OCI-LY1 (cell line): ENCODE data around the gene RPL36A.

Experiments used
- H2AFZ ChIP-seq: fragments of 200-600 bp; sonication (generic), shearing (Covaris generic); 2 replicates; pipeline ENCODE4 v1.6.0; 2014; ENCODE audit warnings: antibody characterized with exemption, mild to moderate bottlenecking, low read length
- H3F3A ChIP-seq: fragments of 200-600 bp; sonication (generic), shearing (Covaris generic); 2 replicates; pipeline ENCODE4 v1.6.0; 2014; ENCODE audit warnings: mild to moderate bottlenecking, antibody characterized with exemption, low read length, moderate library complexity; ENCODE audit not compliant: insufficient read depth
- H3K27ac ChIP-seq: fragments of 200-600 bp; sonication (generic); 2 replicates; pipeline ENCODE4 v1.5.1; 2014; ENCODE audit warnings: low read length, mixed run types, mild to moderate bottlenecking, low read depth; ENCODE audit not compliant: poor library complexity, severe bottlenecking
- H3K27me3 ChIP-seq: fragments of 200-600 bp; sonication (generic); 2 replicates; pipeline ENCODE4 v1.6.0; 2014; ENCODE audit warnings: antibody characterized with exemption, mild to moderate bottlenecking, low read length, moderate library complexity; ENCODE audit not compliant: insufficient read depth
- H3K36me3 ChIP-seq: fragments of 200-600 bp; sonication (generic); 2 replicates; pipeline ENCODE4 v1.6.1; 2014; ENCODE audit warnings: mild to moderate bottlenecking, antibody characterized with exemption, low read length, moderate library complexity, mixed read lengths; ENCODE audit not compliant: insufficient read depth
- H3K4me1 ChIP-seq: fragments of 200-600 bp; sonication (generic); 2 replicates; pipeline ENCODE4 v1.5.1; 2014; ENCODE audit warnings: mild to moderate bottlenecking, low read length, moderate library complexity; ENCODE audit not compliant: insufficient read depth, severe bottlenecking
- H3K4me2 ChIP-seq: fragments of 200-600 bp; sonication (generic), shearing (Covaris generic); 2 replicates; pipeline ENCODE4 v1.6.1; 2014; ENCODE audit warnings: low read length
- H3K4me3 ChIP-seq: fragments of 200-600 bp; sonication (generic); 2 replicates; pipeline ENCODE4 v1.5.1; 2014; ENCODE audit warnings: low read length, low read depth, mild to moderate bottlenecking, mixed read lengths; ENCODE audit not compliant: poor library complexity, severe bottlenecking
- H3K79me2 ChIP-seq: fragments of 200-600 bp; shearing (Covaris generic); 2 replicates; pipeline ENCODE4 v1.6.1; 2016; ENCODE audit warnings: mixed run types, low read length, mixed read lengths; ENCODE audit not compliant: insufficient read depth
- H3K9ac ChIP-seq: fragments of 200-600 bp; sonication (generic), shearing (Covaris generic); 2 replicates; pipeline ENCODE4 v1.6.1; 2014; ENCODE audit warnings: mild to moderate bottlenecking, low read length, mixed read lengths
- H3K9me2 ChIP-seq: fragments of 200-600 bp; sonication (generic), shearing (Covaris generic); 2 replicates; pipeline ENCODE4 v1.6.1; 2014; ENCODE audit warnings: low read depth, mild to moderate bottlenecking, low read length, mixed read lengths
- H3K9me3 ChIP-seq: fragments of 200-600 bp; shearing (Covaris generic); 2 replicates; pipeline ENCODE4 v1.6.1; 2014; ENCODE audit warnings: low read length, mixed read lengths
- H4K20me1 ChIP-seq: fragments of 200-600 bp; sonication (generic), shearing (Covaris generic); 2 replicates; pipeline ENCODE4 v1.6.0; 2016; ENCODE audit warnings: mild to moderate bottlenecking, low read length; ENCODE audit not compliant: insufficient read depth
- CTCF ChIP-seq: fragments of 200-600 bp; sonication (generic), shearing (Covaris generic); IDR thresholded peaks from 2 replicates; pipeline ENCODE4 v1.5.1; 2017; ENCODE audit warnings: mild to moderate bottlenecking, antibody characterized with exemption, low read length, moderate library complexity, mixed read lengths
- EZH2 ChIP-seq: fragments of 200-600 bp; sonication (generic), shearing (Covaris generic); IDR thresholded peaks from 2 replicates; pipeline ENCODE4 v1.8.0; 2017; ENCODE audit warnings: borderline replicate concordance, mixed run types, mild to moderate bottlenecking, antibody characterized with exemption, low read length, moderate library complexity, mixed read lengths

RPL36A gene

GRCh38 chrX:101388604-101389003, 2.2 kb upstream of the RPL36A start:
- peaks cover 10% of the 10 kb centered on the region for H3K79me2 ChIP-seq
- no peak overlapping the region for H2AFZ ChIP-seq
- H3K4me2 ChIP-seq: no peak overlapping the region
- H4K20me1 ChIP-seq: no peaks in the 10 kb centered on the region
- no peak for TF ChIP-seq EZH2
- TF ChIP-seq CTCF: no peak
- H3K4me1 ChIP-seq: peaks cover 66% of the 10 kb centered on the region
- H3K4me3 ChIP-seq: no peak overlapping the region
- H3K27me3 ChIP-seq: no peaks in the 10 kb centered on the region
- H3K9ac ChIP-seq: no peak overlapping the region
- H3K36me3 ChIP-seq: peaks cover 27% of the 10 kb centered on the region
- no peaks in the 10 kb centered on the region for H3K9me3 ChIP-seq
- no peaks in the 10 kb centered on the region for H3F3A ChIP-seq
- no peak overlapping the region for H3K27ac ChIP-seq
- no peaks in the 10 kb centered on the region for H3K9me2 ChIP-seq

GRCh38 chrX:101391831-101392230, 1.0 kb downstream of the RPL36A start:
- Histone ChIP-seq H3K36me3 (peaks cover 48% of the 10 kb centered on the region), H3K4me2 (peak overlapping the region; percentile 97), H3K4me1 (peaks cover 45% of the 10 kb centered on the region), H3F3A (no peaks in the 10 kb centered on the region), H3K27ac (peak overlapping the region; percentile 86), H4K20me1 (no peaks in the 10 kb centered on the region), H3K9ac (peak overlapping the region; percentile 97), H2AFZ (no peak overlapping the region), H3K9me3 (no peaks in the 10 kb centered on the region), H3K4me3 (peak overlapping the region; percentile 87), H3K9me2 (no peaks in the 10 kb centered on the region), H3K27me3 (no peaks in the 10 kb centered on the region), H3K79me2 (peaks cover 5% of the 10 kb centered on the region)
- TF ChIP-seq CTCF: no peak
- TF ChIP-seq EZH2: no peak

GRCh38 chrX:101393530-101394305, 2.9 kb downstream of the RPL36A start:
- Histone ChIP-seq H3K9me2 (no peaks in the 10 kb centered on the region), H2AFZ (no peak overlapping the region), H4K20me1 (no peaks in the 10 kb centered on the region), H3K4me1 (peaks cover 44% of the 10 kb centered on the region), H3K4me3 (peak overlapping the region; percentile 22), H3F3A (no peaks in the 10 kb centered on the region), H3K36me3 (peaks cover 48% of the 10 kb centered on the region), H3K9ac (no peak overlapping the region), H3K79me2 (peaks cover 5% of the 10 kb centered on the region), H3K9me3 (no peaks in the 10 kb centered on the region), H3K27ac (peak overlapping the region; percentile 40), H3K27me3 (no peaks in the 10 kb centered on the region), H3K4me2 (peak overlapping the region; percentile 97; the same call in 1 of the 2 replicates)
- TF ChIP-seq EZH2 (no peak), CTCF (no peak)
